Ishikawa (cell line): Measurements from ENCODE around the gene PGLYRP4.

Experiments
- CEBPB ChIP-seq: IDR thresholded peaks from 2 replicates; pipeline ENCODE4 v1.6.1; 2012
- CREB1 ChIP-seq: IDR thresholded peaks from 2 replicates; pipeline ENCODE4 v1.6.1; 2012; ENCODE audit warnings: low read depth
- EGR1 ChIP-seq: IDR thresholded peaks from 2 replicates; pipeline ENCODE4 v1.6.1; 2012
- EP300 ChIP-seq: IDR thresholded peaks from 2 replicates; pipeline ENCODE4 v1.6.1; 2012; ENCODE audit warnings: borderline replicate concordance
- FOXM1 ChIP-seq: IDR thresholded peaks from 2 replicates; pipeline ENCODE4 v1.6.1; 2012; ENCODE audit warnings: low read depth, borderline replicate concordance
- RAD21 ChIP-seq: IDR thresholded peaks from 2 replicates; pipeline ENCODE4 v1.6.1; 2012; ENCODE audit warnings: low read depth
- TAF1 ChIP-seq: IDR thresholded peaks from 2 replicates; pipeline ENCODE4 v1.6.1; 2012; ENCODE audit warnings: low read depth, mild to moderate bottlenecking
- TCF12 ChIP-seq: IDR thresholded peaks from 2 replicates; pipeline ENCODE4 v1.6.1; 2012; ENCODE audit warnings: low read depth
- YY1 ChIP-seq: IDR thresholded peaks from 2 replicates; pipeline ENCODE4 v1.6.1; 2012; ENCODE audit warnings: low read depth
- TF ChIP-seq, protein P1 (sequence below): IDR thresholded peaks from 2 replicates; pipeline ENCODE4 v1.6.1; 2012; ENCODE audit warnings: low read depth, mild to moderate bottlenecking
- TF ChIP-seq, protein P2 (sequence below): IDR thresholded peaks from 2 replicates; pipeline ENCODE4 v1.6.1; 2012

DNA sequence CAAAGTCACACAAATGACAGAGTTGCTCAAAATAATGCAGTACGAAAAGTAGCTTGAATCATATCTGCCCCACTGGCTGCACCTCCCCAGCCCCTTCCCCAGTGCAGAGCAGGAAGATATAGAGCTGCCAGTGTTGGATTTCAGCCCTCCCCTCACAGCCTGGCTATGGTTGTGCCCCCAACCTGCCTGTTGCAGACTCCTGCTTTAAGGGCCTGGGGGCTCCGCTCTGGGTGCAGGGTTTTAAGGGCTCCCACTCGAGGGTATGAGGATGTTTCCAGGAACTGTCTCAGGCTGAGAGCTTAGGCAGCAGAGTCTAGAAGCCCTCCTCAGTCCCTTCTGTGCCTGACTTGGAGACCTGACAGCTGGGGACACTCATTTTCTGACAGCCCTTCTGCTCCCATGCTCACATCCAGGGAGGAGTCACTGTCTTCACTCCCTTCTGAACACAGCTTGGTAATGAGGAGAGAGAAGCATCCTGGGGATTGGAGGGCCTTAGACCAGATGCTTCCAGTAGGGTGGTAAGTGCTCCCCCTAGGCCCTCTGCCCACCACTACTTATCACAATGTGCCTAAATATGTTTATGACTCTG is 13.6 kb upstream of the PGLYRP4 start:
- TF ChIP-seq, protein P1, sequence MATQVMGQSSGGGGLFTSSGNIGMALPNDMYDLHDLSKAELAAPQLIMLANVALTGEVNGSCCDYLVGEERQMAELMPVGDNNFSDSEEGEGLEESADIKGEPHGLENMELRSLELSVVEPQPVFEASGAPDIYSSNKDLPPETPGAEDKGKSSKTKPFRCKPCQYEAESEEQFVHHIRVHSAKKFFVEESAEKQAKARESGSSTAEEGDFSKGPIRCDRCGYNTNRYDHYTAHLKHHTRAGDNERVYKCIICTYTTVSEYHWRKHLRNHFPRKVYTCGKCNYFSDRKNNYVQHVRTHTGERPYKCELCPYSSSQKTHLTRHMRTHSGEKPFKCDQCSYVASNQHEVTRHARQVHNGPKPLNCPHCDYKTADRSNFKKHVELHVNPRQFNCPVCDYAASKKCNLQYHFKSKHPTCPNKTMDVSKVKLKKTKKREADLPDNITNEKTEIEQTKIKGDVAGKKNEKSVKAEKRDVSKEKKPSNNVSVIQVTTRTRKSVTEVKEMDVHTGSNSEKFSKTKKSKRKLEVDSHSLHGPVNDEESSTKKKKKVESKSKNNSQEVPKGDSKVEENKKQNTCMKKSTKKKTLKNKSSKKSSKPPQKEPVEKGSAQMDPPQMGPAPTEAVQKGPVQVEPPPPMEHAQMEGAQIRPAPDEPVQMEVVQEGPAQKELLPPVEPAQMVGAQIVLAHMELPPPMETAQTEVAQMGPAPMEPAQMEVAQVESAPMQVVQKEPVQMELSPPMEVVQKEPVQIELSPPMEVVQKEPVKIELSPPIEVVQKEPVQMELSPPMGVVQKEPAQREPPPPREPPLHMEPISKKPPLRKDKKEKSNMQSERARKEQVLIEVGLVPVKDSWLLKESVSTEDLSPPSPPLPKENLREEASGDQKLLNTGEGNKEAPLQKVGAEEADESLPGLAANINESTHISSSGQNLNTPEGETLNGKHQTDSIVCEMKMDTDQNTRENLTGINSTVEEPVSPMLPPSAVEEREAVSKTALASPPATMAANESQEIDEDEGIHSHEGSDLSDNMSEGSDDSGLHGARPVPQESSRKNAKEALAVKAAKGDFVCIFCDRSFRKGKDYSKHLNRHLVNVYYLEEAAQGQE = no peak
- no peak for TF ChIP-seq RAD21
- TF ChIP-seq EP300 = no peak
- TF ChIP-seq, protein P2, sequence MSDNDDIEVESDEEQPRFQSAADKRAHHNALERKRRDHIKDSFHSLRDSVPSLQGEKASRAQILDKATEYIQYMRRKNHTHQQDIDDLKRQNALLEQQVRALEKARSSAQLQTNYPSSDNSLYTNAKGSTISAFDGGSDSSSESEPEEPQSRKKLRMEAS = no peak
- no peak for TF ChIP-seq FOXM1
- no peak for TF ChIP-seq TAF1
- TF ChIP-seq TCF12 = no peak
- TF ChIP-seq CEBPB = no peak
- no peak for TF ChIP-seq EGR1
- TF ChIP-seq YY1 = no peak
- TF ChIP-seq CREB1 = no peak
